H1 (cell line): ENCODE data around the gene GJC2. TPM values are rescaled to one million over a fixed set of nuclear protein-coding genes. Genes with fewer than 3 reads are reported as not detected.

Experiments
- ASH2L ChIP-seq: fragments of 200-600, 300-600 bp; sonication (generic); IDR thresholded peaks from one replicate; pipeline ENCODE4 v1.7.1; 2017; ENCODE audit warnings: low read length
- GABPA ChIP-seq: IDR thresholded peaks from 2 replicates; pipeline ENCODE4 v1.6.1; 2011; ENCODE audit warnings: mild to moderate bottlenecking, low read length, moderate library complexity, borderline replicate concordance; ENCODE audit not compliant: insufficient read depth
- SP2 ChIP-seq: IDR thresholded peaks from 2 replicates; pipeline ENCODE4 v1.6.1; 2012; ENCODE audit warnings: mild to moderate bottlenecking, low read length, inconsistent platforms
- polyA plus RNA-seq, 7 experiments: library from polyadenylated mRNA; depleted of rRNA in 3 of 7; stranded (reverse) in 5 of 7; unstranded in 2 of 7; fragments of >200 nt in 5 of 7; fragments of 200-250 nt in 2 of 7; gene quantifications; 1 replicate in 5 of 7; 2 replicates in 1 of 7; 4 replicates in 1 of 7; pipeline versions ENCODE4 v1.2.1 to v1.2.3, GENCODE V29; 2011 to 2013; ENCODE audit warnings: missing spikeins in 2 of 7, mixed read lengths in 2 of 7
- total RNA-seq: library from RNA; stranded (reverse); fragmentation: NEBNext Ultra II Directional; extraction: Animal tissue kit (Norgen Biotek cat#: 25700); gene quantifications from 2 replicates; pipeline ENCODE4 v1.2.1, GENCODE V29; 2021

The GJC2 gene
- total and polyA plus RNA-seq, 2 of the 8 experiments (the other 6 are each of a cell fraction or from before 2014, with no cell fraction given), result 0.17 to 0.54 TPM

GRCh38 chr1:228142701-228143136, 7.0 kb upstream of the GJC2 start (continued):
- no peak for TF ChIP-seq GABPA
- no peak for TF ChIP-seq SP2
- TF ChIP-seq ASH2L, result no peak
